Spleen (tissue), 11 donors: Measurements from ENCODE around the gene ARHGEF26. TPM values are rescaled to one million over a fixed set of nuclear protein-coding genes. Genes with fewer than 3 reads are reported as not detected.

Experiments
- DNase-seq: peaks from one replicate; pipeline ENCODE4 v3.0.0-alpha.2; 2020
- H3K27ac ChIP-seq, 8 donors: fragments of 200-600 bp; sonication (generic) in 7 of 8; 1 replicate in 4 of 8; 2 replicates in 4 of 8; pipeline versions ENCODE4 v1.5.0 to v1.8.0; 2016 to 2021; ENCODE audit warnings: inconsistent platforms in 4 of 8, mild to moderate bottlenecking in 4 of 8, moderate library complexity in 1 of 8
- H3K27me3 ChIP-seq, 7 donors: fragments of 200-600 bp; sonication (generic) in 6 of 7; replicated peaks in 1 of 7; 1 replicate in 4 of 7; 2 replicates in 3 of 7; pipeline versions ENCODE4 v1.5.0 to v1.8.0; 2016 to 2021; ENCODE audit warnings: inconsistent platforms in 3 of 7, mild to moderate bottlenecking in 1 of 7
- H3K36me3 ChIP-seq, 6 donors: fragments of 200-600 bp; sonication (generic) in 5 of 6; 1 replicate in 4 of 6; 2 replicates in 2 of 6; pipeline versions ENCODE4 v1.5.0 to v1.8.0; 2016 to 2021; ENCODE audit warnings: inconsistent platforms in 2 of 6
- H3K4me1 ChIP-seq, 6 donors: fragments of 200-600 bp; sonication (generic) in 5 of 6; 1 replicate in 3 of 6; 2 replicates in 3 of 6; pipeline versions ENCODE4 v1.5.0 to v1.8.0; 2016 to 2021; ENCODE audit warnings: inconsistent platforms in 3 of 6
- H3K4me3 ChIP-seq, 8 donors: fragments of 200-600 bp; sonication (generic) in 7 of 8; 1 replicate in 4 of 8; 2 replicates in 4 of 8; pipeline versions ENCODE4 v1.5.0 to v1.8.0; 2016 to 2021; ENCODE audit warnings: inconsistent platforms in 4 of 8, mild to moderate bottlenecking in 4 of 8, moderate library complexity in 2 of 8
- H3K9me3 ChIP-seq, 8 donors: fragments of 200-600 bp; sonication (generic) in 7 of 8; 1 replicate in 4 of 8; 2 replicates in 4 of 8; pipeline versions ENCODE4 v1.5.0 to v1.8.0; 2016 to 2021; ENCODE audit warnings: inconsistent platforms in 4 of 8
- POLR2A ChIP-seq, 3 donors: fragments of 450-650 bp; IDR thresholded peaks; one replicate each; pipeline ENCODE4 v1.5.1; 2017; ENCODE audit warnings: antibody characterized with exemption in 3 of 3, mild to moderate bottlenecking in 1 of 3
- POLR2AphosphoS5 ChIP-seq, 3 donors: sonication (generic); formaldehyde crosslinking; IDR thresholded peaks; one replicate each; pipeline ENCODE4 v1.5.1; 2017; ENCODE audit warnings: antibody characterized with exemption in 3 of 3
- WGBS, 5 donors: extraction: QIAGEN DNeasy Blood & Tissue Kit in 3 of 5; methylation state at CpG; one replicate each; pipeline versions ENCODE4 v1.1.5 to v1.1.7; 2013 to 2018; 5-methylcytosine and 5-hydroxymethylcytosine counted together
- intact Hi-C: fragments of 100-400 bp; cut with DNase I; formaldehyde crosslinking; loops from one replicate; pipeline ENCODE4 v1.15.0; 2023; ENCODE audit warnings: low total_unique reads
- polyA plus RNA-seq, 3 donors: library from polyadenylated mRNA; stranded (reverse); fragments of 200-250 nt; gene quantifications; one replicate each; pipeline ENCODE4 v1.2.1, GENCODE V29; 2013
- total RNA-seq, 7 donors: library from RNA; depleted of rRNA in 3 of 7; stranded (reverse); fragments of >200 nt in 3 of 7; fragmentation: NEBNext Ultra II Directional in 4 of 7; extraction: Animal tissue kit (Norgen Biotek cat#: 25700) in 4 of 7; gene quantifications; one replicate each; pipeline versions ENCODE4 v1.1.0 to v1.2.1, GENCODE V29; 2016 to 2021
- TF ChIP-seq, protein P1 (sequence below), 11 experiments: fragments of 200-600 bp in 7 of 11; fragments of 450-650 bp in 4 of 11; sonication (generic) in 4 of 11; IDR thresholded peaks in 8 of 11; conservative IDR thresholded peaks in 3 of 11; 1 replicate in 7 of 11; 2 replicates in 4 of 11; pipeline versions ENCODE4 v1.4.0 to v1.8.0; 2016 to 2021; ENCODE audit warnings: antibody characterized with exemption in 11 of 11, inconsistent platforms in 4 of 11, mild to moderate bottlenecking in 1 of 11
- donor health status: healthy with polysubstance abuse.
- donor health status: DM: no; HTN: no; CAD: no; lungs with moderate emphysema.
- donor health status: DM: no; HTN: no; CAD: no.
- donor health status: Bipolar disorder and iron deficiency.
- donor health status: healthy.
- donor health status: DM: no; HTN: no; CAD: no.
- donor health status: DM: yes; HTN: yes; CAD: no.

The ARHGEF26 gene
- total and polyA plus RNA-seq, 10 donors, result 0.30 to 6.3 (median 1.1) TPM

DNA sequence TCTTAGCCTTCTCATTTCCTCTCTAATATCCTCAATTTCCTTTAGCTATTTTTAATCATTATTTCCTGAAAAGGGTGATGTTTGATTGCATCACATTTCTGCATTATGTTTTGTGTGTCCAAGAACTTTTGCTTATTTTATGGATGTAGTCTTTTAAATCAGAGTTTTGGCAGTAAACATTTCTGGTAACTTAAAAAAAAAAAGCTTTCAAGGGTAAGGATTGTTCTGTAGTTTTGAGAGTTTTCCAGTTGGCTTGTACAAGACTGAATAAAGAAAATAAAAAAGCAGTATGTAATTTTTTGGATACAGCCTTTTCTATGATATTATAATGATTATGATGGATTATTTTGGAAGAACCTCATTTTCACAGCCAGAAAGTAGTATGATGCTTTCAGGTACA lies 103.7 kb downstream of the ARHGEF26 start:
- TF ChIP-seq POLR2AphosphoS5 (IDR thresholded peaks at IDR 0.05) (no peak), POLR2A (IDR thresholded peaks at IDR 0.05) (no peak)
- TF ChIP-seq, protein P1, sequence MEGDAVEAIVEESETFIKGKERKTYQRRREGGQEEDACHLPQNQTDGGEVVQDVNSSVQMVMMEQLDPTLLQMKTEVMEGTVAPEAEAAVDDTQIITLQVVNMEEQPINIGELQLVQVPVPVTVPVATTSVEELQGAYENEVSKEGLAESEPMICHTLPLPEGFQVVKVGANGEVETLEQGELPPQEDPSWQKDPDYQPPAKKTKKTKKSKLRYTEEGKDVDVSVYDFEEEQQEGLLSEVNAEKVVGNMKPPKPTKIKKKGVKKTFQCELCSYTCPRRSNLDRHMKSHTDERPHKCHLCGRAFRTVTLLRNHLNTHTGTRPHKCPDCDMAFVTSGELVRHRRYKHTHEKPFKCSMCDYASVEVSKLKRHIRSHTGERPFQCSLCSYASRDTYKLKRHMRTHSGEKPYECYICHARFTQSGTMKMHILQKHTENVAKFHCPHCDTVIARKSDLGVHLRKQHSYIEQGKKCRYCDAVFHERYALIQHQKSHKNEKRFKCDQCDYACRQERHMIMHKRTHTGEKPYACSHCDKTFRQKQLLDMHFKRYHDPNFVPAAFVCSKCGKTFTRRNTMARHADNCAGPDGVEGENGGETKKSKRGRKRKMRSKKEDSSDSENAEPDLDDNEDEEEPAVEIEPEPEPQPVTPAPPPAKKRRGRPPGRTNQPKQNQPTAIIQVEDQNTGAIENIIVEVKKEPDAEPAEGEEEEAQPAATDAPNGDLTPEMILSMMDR (IDR thresholded peaks at IDR 0.05 in 8 of 11, conservative IDR thresholded peaks at IDR 0.05 in 3 of 11), result no peak
- no peak overlapping the region for H3K27ac ChIP-seq
- H3K4me3 ChIP-seq, result no peak overlapping the region
- H3K27me3 ChIP-seq, result no peaks in the 10 kb centered on the region
- no peak for DNase-seq
- no peaks in the 10 kb centered on the region for H3K36me3 ChIP-seq
- no peaks in the 10 kb centered on the region for H3K9me3 ChIP-seq
- intact Hi-C loops, result no loop called here
- peaks cover 0 to 9% (median 2%) of the 10 kb centered on the region in 6 donors for H3K4me1 ChIP-seq

DNA sequence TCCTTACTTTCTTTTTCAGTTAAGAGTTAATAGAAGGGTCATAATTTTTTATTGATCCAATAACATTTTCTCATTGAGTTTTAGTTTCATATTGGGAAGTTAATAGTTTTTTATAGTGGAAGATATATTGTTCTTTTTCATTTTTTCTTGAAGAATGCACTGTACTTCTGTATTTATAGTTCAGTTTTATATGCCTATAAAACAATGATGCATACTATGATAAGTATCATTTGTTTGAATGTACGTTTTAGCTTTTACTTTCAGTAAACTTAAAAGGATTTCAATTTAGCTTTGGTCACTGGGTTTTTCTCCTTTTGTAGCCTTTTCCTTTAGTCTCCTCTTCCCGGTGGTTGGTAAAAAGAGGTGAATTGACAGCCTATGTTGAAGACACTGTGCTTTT lies 104.3 kb downstream of the ARHGEF26 start:
- TF ChIP-seq, protein P1 (IDR thresholded peaks at IDR 0.05 in 8 of 11, conservative IDR thresholded peaks at IDR 0.05 in 3 of 11), result no peak
- TF ChIP-seq POLR2AphosphoS5 (IDR thresholded peaks at IDR 0.05) (no peak), POLR2A (IDR thresholded peaks at IDR 0.05) (no peak)
- no peak for DNase-seq
- 71 to 92% (median 86%) methylated on average over 2 of the region's 2 CpGs for WGBS, 5 donors
- intact Hi-C loops, result no loop called here
- Histone ChIP-seq H3K27ac (no peak overlapping the region), H3K27me3 (no peaks in the 10 kb centered on the region), H3K4me3 (no peak overlapping the region), H3K4me1 (peaks cover 0 to 9% (median 2%) of the 10 kb centered on the region in 6 donors), H3K9me3 (no peaks in the 10 kb centered on the region), H3K36me3 (no peaks in the 10 kb centered on the region)

DNA sequence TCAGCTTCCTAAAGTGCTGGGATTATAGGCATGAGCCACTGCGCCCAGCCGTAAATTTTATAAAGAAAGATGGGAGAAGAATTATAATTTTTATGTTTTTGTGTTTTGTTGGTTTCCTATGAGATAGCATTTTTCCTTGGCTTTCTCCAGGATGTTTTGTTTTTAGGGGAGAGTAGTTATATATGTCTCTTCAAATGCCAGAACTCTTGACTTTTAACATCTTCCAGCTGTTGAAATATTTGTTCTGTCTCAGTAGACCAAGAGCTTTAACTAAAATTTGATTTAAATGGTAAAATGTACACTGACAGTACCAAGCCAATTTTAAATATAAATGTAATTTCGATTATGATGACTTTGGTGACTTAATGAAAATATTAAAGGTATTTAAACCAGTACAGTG lies 106.3 kb downstream of the ARHGEF26 start:
- intact Hi-C loops, result no loop called here
- 81 to 87% (median 85%) methylated on average over 3 of the region's 3 CpGs for WGBS, 5 donors
- H3K27me3 ChIP-seq, result no peaks in the 10 kb centered on the region
- no peak for TF ChIP-seq POLR2AphosphoS5 (IDR thresholded peaks at IDR 0.05)
- no peak for TF ChIP-seq POLR2A (IDR thresholded peaks at IDR 0.05)
- TF ChIP-seq, protein P1 (IDR thresholded peaks at IDR 0.05 in 8 of 11, conservative IDR thresholded peaks at IDR 0.05 in 3 of 11), result no peak
- no peak overlapping the region for H3K27ac ChIP-seq
- no peaks in the 10 kb centered on the region for H3K9me3 ChIP-seq
- no peak overlapping the region for H3K4me3 ChIP-seq
- H3K4me1 ChIP-seq, result peaks cover 0 to 9% (median 2%) of the 10 kb centered on the region in 6 donors
- H3K36me3 ChIP-seq, result no peaks in the 10 kb centered on the region
- no peak for DNase-seq

DNA sequence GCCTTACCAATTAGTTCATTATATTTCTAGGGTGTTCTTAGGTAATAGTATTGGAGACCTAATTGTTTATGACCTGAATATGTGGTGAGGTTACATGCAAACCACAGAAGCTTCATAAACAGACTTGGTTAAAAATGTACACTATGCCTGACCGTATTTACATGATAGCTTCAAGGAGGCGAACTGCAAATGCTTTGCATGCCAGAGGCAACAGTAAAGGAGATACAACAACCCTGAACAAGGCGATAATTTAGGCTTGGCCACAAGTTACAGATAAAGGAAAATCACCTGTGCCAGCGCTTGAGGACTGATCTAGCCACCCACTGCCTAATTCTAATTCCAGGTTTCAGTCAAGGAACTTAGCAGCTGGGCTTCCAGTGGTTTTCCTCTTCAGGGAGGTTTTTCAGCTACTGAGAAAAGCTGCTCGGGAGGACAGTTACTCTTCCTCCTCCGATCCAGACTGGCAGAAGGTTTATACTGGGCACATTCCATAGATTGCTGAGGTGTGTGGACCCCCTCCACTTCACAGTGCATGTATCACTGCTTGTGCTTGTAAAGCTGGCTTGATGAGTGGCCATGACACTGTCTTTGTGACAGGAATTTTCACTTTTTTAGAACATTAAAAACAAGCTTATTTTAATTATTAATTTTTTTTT lies 107.5 kb downstream of the ARHGEF26 start:
- TF ChIP-seq POLR2AphosphoS5 (IDR thresholded peaks at IDR 0.05) (no peak), POLR2A (IDR thresholded peaks at IDR 0.05) (no peak)
- TF ChIP-seq, protein P1 (IDR thresholded peaks at IDR 0.05 in 8 of 11, conservative IDR thresholded peaks at IDR 0.05 in 3 of 11), result no peak
- 85 to 94% (median 91%) methylated on average over 6 of the region's 6 CpGs for WGBS, 5 donors
- Histone ChIP-seq H3K27me3 (no peaks in the 10 kb centered on the region), H3K9me3 (no peaks in the 10 kb centered on the region), H3K27ac (no peak overlapping the region), H3K4me3 (no peak overlapping the region), H3K36me3 (no peaks in the 10 kb centered on the region), H3K4me1 (peaks cover 0 to 9% (median 2%) of the 10 kb centered on the region in 6 donors)
- intact Hi-C loops, result no loop called here
- DNase-seq, result no peak
